ENCODE measurements around the gene AFDN. TPM values are rescaled to one million over a fixed set of nuclear protein-coding genes. Genes with fewer than 3 reads are reported as not detected.

The AFDN gene
- total RNA-seq, 1 donor from 2014 or later, result 552 TPM

DNA sequence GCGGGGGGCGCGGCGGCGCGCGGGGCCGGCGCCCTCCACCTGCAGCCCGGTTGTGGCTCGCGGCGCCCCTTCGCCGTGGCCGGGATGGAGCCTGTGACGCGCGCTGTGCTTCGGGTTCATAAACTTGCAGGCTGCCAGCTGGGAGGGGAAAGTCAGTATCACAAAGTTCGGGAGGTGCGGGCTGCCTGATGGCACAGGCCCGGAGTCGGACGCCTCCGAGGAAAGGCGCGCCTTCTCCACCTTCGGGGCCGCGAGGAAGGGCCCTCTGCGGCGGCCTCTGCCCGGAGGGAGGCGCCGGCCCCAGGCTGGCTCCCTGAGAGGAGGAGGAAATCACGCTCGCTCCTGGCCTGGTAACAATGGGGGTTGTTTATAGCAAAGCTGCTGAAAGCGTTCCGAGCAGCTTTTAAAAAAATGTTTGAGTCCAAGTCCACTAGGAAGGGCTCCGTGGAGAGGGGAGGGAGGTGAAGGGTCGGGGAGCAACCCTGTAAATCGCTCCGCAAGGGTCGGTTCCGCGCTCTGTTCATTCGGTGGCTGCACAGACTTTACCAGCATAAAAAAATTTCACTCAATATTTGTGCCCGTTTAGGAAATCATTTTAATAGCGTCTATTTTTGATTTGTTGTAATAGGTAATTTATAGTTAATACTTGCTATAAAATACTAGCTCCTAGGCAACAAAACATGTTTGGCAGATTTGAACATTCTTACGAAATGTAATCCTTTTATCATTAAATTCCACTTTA is 1.0 kb downstream of the AFDN start:
- Mint-ChIP-seq H3K27ac (ENCODE audit: unreplicated experiment) (peak overlapping the region; percentile 99), H3K27me3 (ENCODE audit: unreplicated experiment) (peaks cover 25% of the 10 kb centered on the region), H3K36me3 (ENCODE audit: unreplicated experiment) (no peaks in the 10 kb centered on the region), H3K4me3 (ENCODE audit: unreplicated experiment) (peak overlapping the region; percentile 99), H3K4me1 (ENCODE audit: low read depth, unreplicated experiment) (peaks cover 30% of the 10 kb centered on the region), H3K9me3 (ENCODE audit: unreplicated experiment) (peaks cover 29% of the 10 kb centered on the region)
- DNase-seq, result peak; percentile 64
- TF ChIP-seq, protein P1, sequence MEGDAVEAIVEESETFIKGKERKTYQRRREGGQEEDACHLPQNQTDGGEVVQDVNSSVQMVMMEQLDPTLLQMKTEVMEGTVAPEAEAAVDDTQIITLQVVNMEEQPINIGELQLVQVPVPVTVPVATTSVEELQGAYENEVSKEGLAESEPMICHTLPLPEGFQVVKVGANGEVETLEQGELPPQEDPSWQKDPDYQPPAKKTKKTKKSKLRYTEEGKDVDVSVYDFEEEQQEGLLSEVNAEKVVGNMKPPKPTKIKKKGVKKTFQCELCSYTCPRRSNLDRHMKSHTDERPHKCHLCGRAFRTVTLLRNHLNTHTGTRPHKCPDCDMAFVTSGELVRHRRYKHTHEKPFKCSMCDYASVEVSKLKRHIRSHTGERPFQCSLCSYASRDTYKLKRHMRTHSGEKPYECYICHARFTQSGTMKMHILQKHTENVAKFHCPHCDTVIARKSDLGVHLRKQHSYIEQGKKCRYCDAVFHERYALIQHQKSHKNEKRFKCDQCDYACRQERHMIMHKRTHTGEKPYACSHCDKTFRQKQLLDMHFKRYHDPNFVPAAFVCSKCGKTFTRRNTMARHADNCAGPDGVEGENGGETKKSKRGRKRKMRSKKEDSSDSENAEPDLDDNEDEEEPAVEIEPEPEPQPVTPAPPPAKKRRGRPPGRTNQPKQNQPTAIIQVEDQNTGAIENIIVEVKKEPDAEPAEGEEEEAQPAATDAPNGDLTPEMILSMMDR (IDR thresholded peaks at IDR 0.05; ENCODE audit: partially characterized antibody, unreplicated experiment), result no peak

DNA sequence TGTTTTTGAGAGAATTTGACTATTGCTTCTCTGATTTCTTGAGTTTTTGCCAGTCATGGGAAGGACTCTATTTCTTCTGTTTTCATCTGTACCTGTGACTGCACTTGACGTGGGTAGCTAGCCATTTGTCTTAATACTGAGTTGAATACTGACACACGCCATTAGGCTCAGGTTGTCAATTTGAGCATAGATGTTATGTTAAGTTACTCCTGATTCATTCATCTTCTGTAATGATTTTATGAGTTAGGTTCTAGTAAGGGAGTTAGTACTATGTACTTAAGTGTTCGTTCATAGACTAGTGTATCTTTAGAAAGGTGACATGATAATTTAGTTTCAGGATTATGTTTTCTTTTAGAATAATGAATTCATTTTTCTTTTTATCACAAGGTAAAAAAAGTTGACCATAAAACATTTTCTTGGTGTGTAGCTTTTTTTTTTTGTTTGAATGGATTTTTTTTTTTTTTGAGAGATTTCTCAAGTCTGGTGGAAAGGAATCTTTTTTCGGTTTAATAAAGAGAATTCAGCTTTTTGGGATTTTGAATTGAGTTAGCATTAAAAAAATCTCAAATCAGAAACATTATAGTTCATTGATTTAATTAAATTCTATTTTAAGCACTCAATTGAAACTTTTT is 1.7 kb downstream of the AFDN start:
- H3K27me3 Mint-ChIP-seq (ENCODE audit: unreplicated experiment), result peaks cover 25% of the 10 kb centered on the region
- peak overlapping the region; percentile 99 for H3K4me3 Mint-ChIP-seq (ENCODE audit: unreplicated experiment)
- DNase-seq, result no peak
- H3K27ac Mint-ChIP-seq (ENCODE audit: unreplicated experiment), result peak overlapping the region; percentile 99
- H3K36me3 Mint-ChIP-seq (ENCODE audit: unreplicated experiment), result no peaks in the 10 kb centered on the region
- TF ChIP-seq, protein P1 (IDR thresholded peaks at IDR 0.05; ENCODE audit: partially characterized antibody, unreplicated experiment), result no peak
- H3K9me3 Mint-ChIP-seq (ENCODE audit: unreplicated experiment), result peaks cover 29% of the 10 kb centered on the region
- peaks cover 36% of the 10 kb centered on the region for H3K4me1 Mint-ChIP-seq (ENCODE audit: low read depth, unreplicated experiment)

DNA sequence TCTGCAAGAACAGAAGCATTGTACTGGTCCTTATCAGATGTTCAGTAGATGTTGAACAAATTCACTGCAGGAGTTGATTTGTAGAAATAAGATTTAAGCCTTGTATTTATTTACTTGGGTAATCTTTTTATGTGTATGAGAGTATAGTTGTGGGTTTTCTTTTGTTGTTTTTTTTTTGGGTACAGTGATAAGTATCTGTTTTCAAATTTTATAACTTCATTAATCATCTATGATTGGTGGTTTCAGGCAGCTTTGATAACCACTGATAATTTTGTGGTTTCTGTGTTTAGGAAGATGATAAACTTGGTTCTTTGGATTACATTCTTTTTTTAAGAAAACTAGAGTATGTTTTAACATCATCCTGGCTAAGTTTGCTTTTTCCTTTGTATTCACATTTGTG is 2.8 kb downstream of the AFDN start:
- Mint-ChIP-seq H3K36me3 (ENCODE audit: unreplicated experiment) (no peaks in the 10 kb centered on the region), H3K4me1 (ENCODE audit: low read depth, unreplicated experiment) (peaks cover 39% of the 10 kb centered on the region), H3K27me3 (ENCODE audit: unreplicated experiment) (peaks cover 28% of the 10 kb centered on the region), H3K27ac (ENCODE audit: unreplicated experiment) (peak overlapping the region; percentile 56), H3K4me3 (ENCODE audit: unreplicated experiment) (peak overlapping the region; percentile 99), H3K9me3 (ENCODE audit: unreplicated experiment) (peaks cover 31% of the 10 kb centered on the region)
- no peak for DNase-seq
- TF ChIP-seq, protein P1 (IDR thresholded peaks at IDR 0.05; ENCODE audit: partially characterized antibody, unreplicated experiment), result no peak

DNA sequence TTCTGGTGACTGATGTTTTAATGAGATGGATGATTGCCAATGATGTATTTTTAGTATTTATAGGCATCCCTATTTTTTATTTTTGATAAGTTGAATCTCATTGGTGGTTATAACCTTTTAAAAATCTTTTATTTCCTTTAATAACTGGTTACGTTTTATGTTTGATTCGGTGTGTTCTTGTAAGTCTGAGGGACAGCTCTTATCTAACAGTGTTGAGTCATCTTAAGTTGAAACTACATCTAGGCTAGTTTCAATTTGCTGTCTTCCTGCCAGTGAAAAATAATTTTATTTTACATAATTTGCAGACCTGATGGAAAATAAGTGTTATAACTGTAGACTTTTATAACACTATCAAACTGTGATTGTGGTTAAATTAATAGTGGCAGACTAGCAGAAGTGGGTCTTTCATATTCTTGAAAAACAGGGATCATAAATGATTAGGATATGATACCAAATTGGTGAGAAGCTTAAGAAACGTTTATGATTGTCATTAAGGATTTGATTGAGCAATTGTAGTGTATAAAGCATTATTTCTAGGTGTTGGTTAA is 4.6 kb downstream of the AFDN start:
- Mint-ChIP-seq H3K4me3 (ENCODE audit: unreplicated experiment) (peak overlapping the region; percentile 24), H3K27ac (ENCODE audit: unreplicated experiment) (peak overlapping the region; percentile 66), H3K4me1 (ENCODE audit: low read depth, unreplicated experiment) (peaks cover 43% of the 10 kb centered on the region)

More for the DNA sequence above, 4.6 kb downstream of the AFDN start:
- peaks cover 14% of the 10 kb centered on the region for H3K27me3 Mint-ChIP-seq (ENCODE audit: unreplicated experiment)
- TF ChIP-seq, protein P1 (IDR thresholded peaks at IDR 0.05; ENCODE audit: partially characterized antibody, unreplicated experiment), result no peak
- H3K9me3 Mint-ChIP-seq (ENCODE audit: unreplicated experiment), result peaks cover 14% of the 10 kb centered on the region
- no peak for DNase-seq
- no peaks in the 10 kb centered on the region for H3K36me3 Mint-ChIP-seq (ENCODE audit: unreplicated experiment)
